Measurements from ENCODE around the gene LY9. TPM values are rescaled to one million over a fixed set of nuclear protein-coding genes. Genes with fewer than 3 reads are reported as not detected.

The LY9 gene
- total RNA-seq, 1 experiment from 2014 or later = not detected

GRCh38 chr1:160750608-160751007 is 45.4 kb upstream of the LY9 start:
- Histone ChIP-seq H4K20me1 (ENCODE audit: low read length) (no peaks in the 10 kb centered on the region), H3K4me1 (ENCODE audit: insufficient read depth, low read length) (peaks cover 23% of the 10 kb centered on the region), H3K9me2 (replicated peaks; ENCODE audit: low read length) (no peaks in the 10 kb centered on the region), H3K9me3 (ENCODE audit: low read length) (no peaks in the 10 kb centered on the region), H3K27me3 (ENCODE audit: low read length) (peaks cover 33% of the 10 kb centered on the region), H3K9ac (ENCODE audit: low read length) (no peak overlapping the region), H3K27ac (ENCODE audit: low read length) (no peak overlapping the region), H3K4me2 (ENCODE audit: low read length) (no peak overlapping the region), H3K79me2 (ENCODE audit: low read length) (no peaks in the 10 kb centered on the region), H3F3A (ENCODE audit: low read length, unreplicated experiment) (no peaks in the 10 kb centered on the region), H2AFZ (ENCODE audit: low read length) (no peak overlapping the region), H3K36me3 (ENCODE audit: low read depth, low read length) (no peaks in the 10 kb centered on the region), H3K4me3 (ENCODE audit: low read length) (no peak overlapping the region)
- ATAC-seq (no peak), DNase-seq (no peak)
- CTCF ChIA-PET = no interaction called here
- POLR2A ChIA-PET (ENCODE audit: unreplicated experiment) = no interaction called here
- no TSS peak for BruUV-seq (replicated peaks)
- intact Hi-C loops (cut with micrococcal nuclease) = no loop called here
- TF ChIP-seq EZH2 (IDR thresholded peaks at IDR 0.05; ENCODE audit: low read length, unreplicated experiment) (no peak), EZH2phosphoT487 (IDR thresholded peaks at IDR 0.05; ENCODE audit: borderline replicate concordance, low read length) (no peak)
- TF ChIP-seq, protein P1, sequence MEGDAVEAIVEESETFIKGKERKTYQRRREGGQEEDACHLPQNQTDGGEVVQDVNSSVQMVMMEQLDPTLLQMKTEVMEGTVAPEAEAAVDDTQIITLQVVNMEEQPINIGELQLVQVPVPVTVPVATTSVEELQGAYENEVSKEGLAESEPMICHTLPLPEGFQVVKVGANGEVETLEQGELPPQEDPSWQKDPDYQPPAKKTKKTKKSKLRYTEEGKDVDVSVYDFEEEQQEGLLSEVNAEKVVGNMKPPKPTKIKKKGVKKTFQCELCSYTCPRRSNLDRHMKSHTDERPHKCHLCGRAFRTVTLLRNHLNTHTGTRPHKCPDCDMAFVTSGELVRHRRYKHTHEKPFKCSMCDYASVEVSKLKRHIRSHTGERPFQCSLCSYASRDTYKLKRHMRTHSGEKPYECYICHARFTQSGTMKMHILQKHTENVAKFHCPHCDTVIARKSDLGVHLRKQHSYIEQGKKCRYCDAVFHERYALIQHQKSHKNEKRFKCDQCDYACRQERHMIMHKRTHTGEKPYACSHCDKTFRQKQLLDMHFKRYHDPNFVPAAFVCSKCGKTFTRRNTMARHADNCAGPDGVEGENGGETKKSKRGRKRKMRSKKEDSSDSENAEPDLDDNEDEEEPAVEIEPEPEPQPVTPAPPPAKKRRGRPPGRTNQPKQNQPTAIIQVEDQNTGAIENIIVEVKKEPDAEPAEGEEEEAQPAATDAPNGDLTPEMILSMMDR (conservative IDR thresholded peaks at IDR 0.05; ENCODE audit: low read depth, low read length) = no peak

DNA sequence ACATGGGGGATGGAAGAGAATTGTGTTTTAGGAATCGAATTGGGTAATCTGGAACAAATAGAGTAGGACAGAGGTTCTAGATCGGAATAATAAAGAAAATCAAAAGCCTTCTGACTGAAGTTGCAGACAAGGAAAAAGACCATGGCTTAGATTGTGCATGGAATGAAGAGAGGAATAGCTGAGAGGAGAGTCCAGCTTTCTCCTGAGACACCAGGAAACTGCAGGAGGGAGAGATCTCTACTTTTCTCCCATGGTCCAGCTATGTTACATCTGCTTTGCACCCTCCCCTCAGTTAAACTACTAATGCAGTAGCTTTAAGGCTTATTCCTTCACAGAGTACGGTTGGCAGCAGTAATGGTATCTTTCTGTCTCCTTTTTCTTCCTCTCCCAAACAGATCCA is 43.6 kb upstream of the LY9 start:
- intact Hi-C loops (cut with micrococcal nuclease) = no loop called here
- ChIA-PET CTCF (interaction anchor here (0.6 kb wide), 1 partner anchor 17 kb away, joined by 3 read pairs; no protein-coding TSS in a partner anchor), POLR2A (ENCODE audit: unreplicated experiment) (no interaction called here)
- no peak overlapping the region for H3K27ac ChIP-seq (ENCODE audit: low read length)
- no peak overlapping the region for H3K4me2 ChIP-seq (ENCODE audit: low read length)
- H2AFZ ChIP-seq (ENCODE audit: low read length) = no peak overlapping the region
- no peak for DNase-seq
- no peak for ATAC-seq
- H3K9ac ChIP-seq (ENCODE audit: low read length) = no peak overlapping the region
- no peaks in the 10 kb centered on the region for H3F3A ChIP-seq (ENCODE audit: low read length, unreplicated experiment)
- no peaks in the 10 kb centered on the region for H4K20me1 ChIP-seq (ENCODE audit: low read length)
- H3K9me2 ChIP-seq (replicated peaks; ENCODE audit: low read length) = no peaks in the 10 kb centered on the region
- H3K36me3 ChIP-seq (ENCODE audit: low read depth, low read length) = no peaks in the 10 kb centered on the region
- no peak overlapping the region for H3K4me3 ChIP-seq (ENCODE audit: low read length)
- H3K4me1 ChIP-seq (ENCODE audit: insufficient read depth, low read length) = peaks cover 18% of the 10 kb centered on the region
- TF ChIP-seq, protein P1 (conservative IDR thresholded peaks at IDR 0.05; ENCODE audit: low read depth, low read length) = no peak
- TF ChIP-seq EZH2phosphoT487 (IDR thresholded peaks at IDR 0.05; ENCODE audit: borderline replicate concordance, low read length) = no peak
- no peak for TF ChIP-seq EZH2 (IDR thresholded peaks at IDR 0.05; ENCODE audit: low read length, unreplicated experiment)
- peaks cover 33% of the 10 kb centered on the region for H3K27me3 ChIP-seq (ENCODE audit: low read length)
- BruUV-seq (replicated peaks) = no TSS peak
- H3K79me2 ChIP-seq (ENCODE audit: low read length) = no peaks in the 10 kb centered on the region
- no peaks in the 10 kb centered on the region for H3K9me3 ChIP-seq (ENCODE audit: low read length)

DNA sequence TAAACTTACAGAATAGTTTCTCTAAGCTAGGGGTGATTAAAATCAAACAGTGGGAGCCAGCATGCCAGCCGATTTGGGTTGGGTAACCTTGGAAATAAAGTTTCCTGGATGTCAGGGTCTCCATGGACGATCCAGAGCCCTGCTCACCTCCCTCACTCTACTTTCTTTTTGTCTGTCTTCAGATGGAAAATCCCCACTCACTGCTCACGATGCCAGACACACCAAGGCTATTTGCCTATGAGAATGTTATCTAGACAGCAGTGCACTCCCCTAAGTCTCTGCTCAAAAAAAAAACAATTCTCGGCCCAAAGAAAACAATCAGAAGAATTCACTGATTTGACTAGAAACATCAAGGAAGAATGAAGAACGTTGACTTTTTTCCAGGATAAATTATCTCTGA is 43.0 kb upstream of the LY9 start:
- no peak overlapping the region for H3K9ac ChIP-seq (ENCODE audit: low read length)
- peaks cover 13% of the 10 kb centered on the region for H3K4me1 ChIP-seq (ENCODE audit: insufficient read depth, low read length)
- no peaks in the 10 kb centered on the region for H3F3A ChIP-seq (ENCODE audit: low read length, unreplicated experiment)
- no peaks in the 10 kb centered on the region for H3K79me2 ChIP-seq (ENCODE audit: low read length)
- H3K4me3 ChIP-seq (ENCODE audit: low read length) = no peak overlapping the region
- H3K36me3 ChIP-seq (ENCODE audit: low read depth, low read length) = no peaks in the 10 kb centered on the region
- no peak overlapping the region for H3K4me2 ChIP-seq (ENCODE audit: low read length)
- no peak overlapping the region for H2AFZ ChIP-seq (ENCODE audit: low read length)
- DNase-seq (no peak), ATAC-seq (no peak)
- TF ChIP-seq EZH2 (IDR thresholded peaks at IDR 0.05; ENCODE audit: low read length, unreplicated experiment) = no peak
- no peak for TF ChIP-seq EZH2phosphoT487 (IDR thresholded peaks at IDR 0.05; ENCODE audit: borderline replicate concordance, low read length)
- TF ChIP-seq, protein P1 (conservative IDR thresholded peaks at IDR 0.05; ENCODE audit: low read depth, low read length) = no peak
- no TSS peak for BruUV-seq (replicated peaks)
- intact Hi-C loops (cut with micrococcal nuclease) = no loop called here
- H3K9me3 ChIP-seq (ENCODE audit: low read length) = no peaks in the 10 kb centered on the region
- POLR2A ChIA-PET (ENCODE audit: unreplicated experiment) = no interaction called here
- H3K27me3 ChIP-seq (ENCODE audit: low read length) = peaks cover 33% of the 10 kb centered on the region
- H4K20me1 ChIP-seq (ENCODE audit: low read length) = no peaks in the 10 kb centered on the region
- H3K9me2 ChIP-seq (replicated peaks; ENCODE audit: low read length) = no peaks in the 10 kb centered on the region
- no peak overlapping the region for H3K27ac ChIP-seq (ENCODE audit: low read length)
- CTCF ChIA-PET = no interaction called here
